GM21529 (cell line): ENCODE data around the gene TECPR2.
"Not testable (repeated sequence)": the region's sequence is repeated elsewhere in the genome, so short reads cannot be mapped to it uniquely, and the experiment has no call there.

Experiments
- ATAC-seq: cut with Tn5 transposase; IDR thresholded peaks from one replicate; pipeline ENCODE4 v1.9.1; 2021; ENCODE audit not compliant: unreplicated experiment

The TECPR2 gene

GRCh38 chr14:102524451-102525218 lies 161.9 kb downstream of the TECPR2 start:
- ATAC-seq: peak; percentile 97

DNA sequence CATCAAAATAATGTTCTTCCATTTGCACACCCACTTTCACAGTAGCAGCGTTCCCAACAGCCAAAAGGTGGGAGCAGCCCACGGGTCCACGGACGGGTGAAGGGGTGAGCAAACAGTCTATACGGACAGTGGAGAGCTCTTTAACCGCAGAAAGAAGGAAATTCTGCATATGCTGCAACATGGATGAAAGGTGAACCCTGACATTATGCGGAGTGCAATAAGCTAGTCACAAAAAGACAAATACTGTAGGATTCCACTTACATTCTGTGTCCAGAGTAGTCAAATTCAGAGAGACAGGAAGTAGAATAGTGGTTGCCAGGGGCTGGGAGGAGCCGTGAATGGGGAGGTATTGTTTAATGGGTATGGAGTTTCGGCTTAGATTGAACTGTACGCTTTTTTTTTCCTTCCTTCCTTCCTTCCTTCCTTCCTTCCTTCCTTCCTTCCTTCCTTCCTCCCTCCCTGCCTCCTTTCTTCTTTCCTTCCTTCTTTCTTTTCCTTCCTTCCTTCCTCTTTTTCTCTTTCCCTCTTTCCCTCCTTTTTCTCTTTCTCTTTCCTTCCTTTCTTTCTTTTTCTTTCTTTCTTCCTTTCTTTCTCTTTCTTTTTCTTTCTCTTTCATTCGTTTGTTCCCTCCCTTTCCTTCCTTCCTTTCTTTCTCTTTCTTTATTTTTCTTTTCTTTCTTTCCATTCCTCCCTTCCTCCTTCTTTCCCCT lies 162.6 kb downstream of the TECPR2 start:
- ATAC-seq: no peak

DNA sequence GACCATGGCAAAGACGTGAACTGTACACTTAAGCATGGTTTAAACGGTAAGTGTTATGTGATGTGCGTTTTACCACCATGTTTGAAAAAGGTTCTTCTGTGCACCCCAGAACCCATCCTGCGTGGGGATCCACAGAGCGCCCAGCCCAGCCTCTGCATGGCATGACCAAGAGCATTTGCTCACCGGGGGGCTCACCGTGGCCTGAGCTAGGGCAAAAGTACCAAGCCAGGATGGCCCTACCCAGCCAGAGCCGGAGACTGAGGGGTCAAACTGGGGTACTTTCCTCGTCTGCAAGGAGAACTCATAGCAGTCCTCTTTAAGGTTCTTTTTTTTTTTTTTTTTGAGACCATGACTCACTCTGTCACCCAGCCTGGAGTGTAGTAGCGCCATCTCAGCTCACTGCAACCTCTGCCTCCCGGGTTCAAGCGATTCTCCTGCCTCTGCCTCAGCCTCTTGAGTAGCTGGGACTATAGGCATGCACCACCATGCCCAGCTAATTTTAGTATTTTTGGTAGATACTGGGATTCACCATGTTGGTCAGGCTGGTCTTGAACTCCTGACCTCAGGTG lies 163.3 kb downstream of the TECPR2 start:
- no peak for ATAC-seq

DNA sequence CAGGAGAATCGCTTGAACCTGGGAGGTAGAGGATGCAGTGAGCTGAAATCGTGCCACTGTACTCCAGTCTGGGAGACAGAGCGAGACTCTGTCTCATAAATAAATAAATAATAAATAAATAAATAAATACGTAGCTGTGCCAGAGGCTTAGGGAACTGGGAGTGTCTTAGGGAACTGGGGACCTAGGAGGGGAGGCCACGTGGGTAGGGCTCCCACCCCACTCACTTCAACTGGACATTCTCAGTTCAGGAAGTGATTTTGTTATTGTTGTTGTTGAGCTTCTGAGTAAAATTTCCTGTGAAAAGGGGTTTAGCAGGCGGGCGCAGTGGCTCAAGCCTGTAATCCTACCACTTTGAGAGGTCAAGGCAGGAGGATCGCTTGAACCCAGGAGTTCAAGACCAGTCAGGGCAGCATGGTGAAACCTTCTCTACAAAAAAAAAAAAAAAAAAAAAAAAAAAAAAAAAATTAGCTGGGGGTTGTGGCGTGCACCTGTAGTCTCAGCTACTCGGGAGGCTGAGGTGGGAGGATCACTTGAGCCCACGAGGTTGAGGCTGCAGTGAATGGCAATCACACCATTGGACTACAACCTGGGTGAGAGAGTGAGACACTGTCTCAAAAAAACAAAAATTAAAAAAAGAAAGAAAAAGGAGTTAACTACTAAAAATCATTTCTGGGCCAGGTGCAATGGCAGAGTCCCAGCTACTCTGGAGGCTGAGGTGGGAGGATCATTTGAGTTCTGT lies 165.9 kb downstream of the TECPR2 start:
- ATAC-seq: no peak

- peak; percentile 56 for ATAC-seq
Observed at GRCh38 chr14:102530828-102531478, 168.2 kb downstream of the TECPR2 start.

DNA sequence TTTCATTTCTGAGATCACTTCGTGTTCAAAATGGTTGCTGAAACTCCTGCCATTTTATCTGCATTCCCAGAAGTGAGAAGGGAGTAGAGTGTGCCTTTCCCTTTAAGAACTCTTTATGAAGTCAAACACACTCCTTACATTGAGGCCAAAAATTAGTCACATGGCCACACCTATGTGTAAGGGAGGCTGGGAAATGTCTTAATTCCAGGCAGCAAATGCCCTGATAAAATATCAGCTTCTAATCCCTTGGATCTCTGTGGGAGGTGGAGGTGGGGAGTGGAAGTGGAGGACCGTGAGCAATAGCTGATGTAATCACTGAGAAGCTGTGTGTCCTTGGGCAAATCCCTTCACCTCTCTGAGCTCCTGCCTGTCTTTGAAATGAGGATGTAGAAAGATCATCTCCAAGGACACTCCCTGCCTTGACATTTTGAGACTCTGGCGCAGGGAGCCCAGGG lies 169.5 kb downstream of the TECPR2 start:
- no peak for ATAC-seq

- ATAC-seq: no peak
Observed at GRCh38 chr14:102537981-102538601, 175.3 kb downstream of the TECPR2 start.

GRCh38 chr14:102538602-102539543 lies 176.1 kb downstream of the TECPR2 start:
- ATAC-seq: no peak

DNA sequence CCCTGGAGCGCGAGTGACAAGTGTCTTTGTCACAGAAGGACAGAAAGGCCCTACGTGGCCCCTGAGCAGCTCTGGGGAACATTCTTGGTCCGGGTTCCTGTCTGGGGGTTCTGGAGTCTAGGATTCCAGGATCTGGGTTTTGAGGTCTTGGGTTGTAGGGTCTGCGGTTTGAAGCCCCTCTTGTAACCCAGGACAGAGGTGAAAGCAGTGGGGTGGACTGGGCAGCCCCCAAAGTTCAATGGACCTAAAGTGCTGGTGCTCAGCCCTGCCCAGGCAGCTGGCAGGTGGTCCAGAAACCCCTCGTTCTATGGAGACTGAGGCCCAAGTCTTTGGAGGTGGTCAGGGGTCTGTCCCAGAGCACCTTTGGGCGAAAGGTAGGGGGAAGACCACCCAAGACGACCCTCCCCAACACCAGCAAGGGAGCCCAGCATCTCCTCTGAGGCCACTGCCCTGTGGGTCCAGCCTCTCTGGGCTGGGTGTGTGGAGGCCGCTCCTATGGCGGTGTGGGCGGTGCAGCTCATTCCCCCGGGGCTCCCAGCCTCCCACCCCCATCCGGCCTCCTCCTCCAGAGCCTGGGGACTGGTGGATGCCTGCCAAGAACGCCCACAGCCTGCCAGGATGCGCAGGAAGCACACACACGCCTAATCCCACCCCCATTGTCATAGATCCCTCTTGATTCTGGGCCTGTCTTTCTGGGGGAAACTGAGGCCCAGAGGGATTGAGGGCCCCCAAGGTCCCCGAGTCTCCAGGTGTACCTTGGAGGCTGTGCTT lies 177.0 kb downstream of the TECPR2 start:
- no peak for ATAC-seq

DNA sequence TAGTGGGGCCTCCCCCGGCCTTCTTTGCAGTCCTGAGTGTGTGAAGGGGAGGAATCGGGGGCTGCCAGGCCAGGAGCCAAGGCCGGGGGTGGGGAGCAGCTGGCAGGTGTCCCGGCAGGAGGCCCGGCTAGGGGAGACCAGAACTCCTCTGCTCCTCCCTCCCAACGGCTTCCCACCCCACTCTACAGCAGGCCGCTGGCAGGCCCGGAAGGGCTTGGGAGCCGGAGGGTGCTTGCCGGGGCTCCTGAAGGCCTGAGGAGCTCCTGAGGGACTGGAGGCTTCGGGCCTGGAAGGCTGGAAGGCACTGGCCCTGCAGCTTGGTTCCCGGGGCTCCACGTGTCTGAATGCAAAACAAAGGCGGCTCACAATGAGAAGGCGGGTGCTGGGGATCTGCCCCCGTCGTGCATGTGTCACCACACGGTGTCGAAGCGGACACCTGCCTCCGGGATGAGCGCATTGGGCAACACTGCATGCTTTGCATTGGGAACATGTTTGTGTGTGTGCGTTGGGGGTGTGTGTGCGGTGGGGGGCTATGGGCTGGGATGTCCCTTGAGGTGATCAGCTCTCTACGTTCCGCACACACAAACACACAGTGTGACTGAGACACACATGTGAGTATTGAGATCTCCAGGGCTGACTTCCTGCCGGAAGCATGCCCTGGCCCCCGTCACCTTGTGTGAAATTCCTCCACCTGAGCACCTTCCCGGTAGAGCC lies 177.7 kb downstream of the TECPR2 start:
- ATAC-seq: no peak

DNA sequence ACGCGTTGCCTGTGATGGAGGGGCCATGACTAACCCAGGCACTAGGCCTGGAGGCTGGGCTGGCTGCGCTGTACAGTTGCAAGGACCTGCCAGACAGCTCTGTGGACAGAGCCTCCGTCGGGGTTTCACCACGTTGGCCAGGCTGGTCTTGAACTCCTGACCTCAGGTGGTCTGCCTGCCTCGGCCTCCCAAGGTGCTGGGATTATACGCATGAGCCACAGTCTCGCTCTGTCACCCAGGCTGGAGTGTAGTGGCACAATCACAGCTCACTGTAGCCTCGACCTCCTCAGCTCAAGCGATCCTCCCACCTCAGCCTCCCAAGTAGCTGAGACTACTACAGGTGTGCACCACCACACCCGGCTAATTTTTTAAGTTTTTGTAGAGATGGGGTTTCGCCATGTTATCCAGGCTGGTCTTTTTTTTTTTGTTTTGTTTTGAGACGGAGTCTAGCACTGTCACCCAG lies 178.3 kb downstream of the TECPR2 start:
- ATAC-seq: not testable (repeated sequence)

DNA sequence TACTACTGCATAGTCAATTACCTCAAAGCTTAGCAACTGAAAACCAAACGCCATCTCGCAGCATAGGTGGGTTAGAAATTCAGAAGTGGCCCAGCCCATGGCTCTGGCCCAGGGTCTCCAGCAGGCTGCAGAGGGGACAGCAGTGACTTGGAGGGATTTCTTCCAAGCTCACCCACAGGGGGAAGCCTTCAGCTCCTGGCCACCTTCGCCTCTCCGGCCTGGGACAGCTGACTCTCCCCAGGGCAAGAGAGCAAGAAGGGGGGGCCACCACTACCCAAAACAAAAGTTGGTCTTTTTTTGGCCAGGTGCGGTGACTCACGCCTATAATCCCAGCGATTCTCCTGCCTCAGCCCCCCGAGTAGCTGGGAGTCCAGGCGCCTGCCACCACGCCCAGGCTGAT lies 179.0 kb downstream of the TECPR2 start:
- ATAC-seq: no peak

GRCh38 chr14:102544046-102544746 lies 181.5 kb downstream of the TECPR2 start:
- ATAC-seq: no peak

GRCh38 chr14:102544747-102545460 lies 182.2 kb downstream of the TECPR2 start:
- no peak for ATAC-seq

GRCh38 chr14:102545461-102546265 lies 182.9 kb downstream of the TECPR2 start:
- no peak for ATAC-seq
